ENCODE data around the gene FNDC3B.

The FNDC3B gene

DNA sequence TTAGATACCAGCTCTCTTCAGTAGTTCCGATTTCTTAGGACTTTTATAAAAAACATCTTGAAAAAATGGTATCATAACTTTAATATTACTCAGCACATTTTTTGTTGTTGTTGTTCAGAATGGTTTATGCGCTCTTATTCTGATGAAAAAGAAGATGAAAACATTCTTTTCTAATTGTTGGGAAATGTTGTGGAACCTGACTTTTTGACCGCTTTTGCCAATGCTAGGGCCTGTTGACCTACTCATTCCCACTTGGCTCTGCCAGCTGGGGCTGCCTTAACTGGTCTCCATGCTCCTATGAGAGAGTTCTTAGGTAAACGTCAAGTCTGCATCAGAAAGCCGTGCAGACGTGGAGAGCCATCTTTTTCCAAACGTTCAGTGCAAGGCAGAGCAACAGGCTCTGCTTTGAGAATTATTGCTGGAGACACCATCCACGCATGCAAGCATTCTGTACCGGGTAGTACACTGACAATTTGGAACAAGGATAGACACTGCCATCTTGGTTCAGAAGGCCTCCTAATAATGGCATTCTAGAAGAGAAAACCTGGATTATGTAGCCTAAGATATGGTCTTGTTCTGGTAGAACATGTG, 232.1 kb downstream of the FNDC3B start:
- Mint-ChIP-seq H3K4me3 (no peak overlapping the region), H3K27ac (no peak overlapping the region), H3K4me1 (ENCODE audit: low read depth) (no peaks in the 10 kb centered on the region), H3K9me3 (no peaks in the 10 kb centered on the region), H3K27me3 (no peaks in the 10 kb centered on the region), H3K36me3 (ENCODE audit: low read depth) (peaks cover 11% of the 10 kb centered on the region)
- no peak for DNase-seq

DNA sequence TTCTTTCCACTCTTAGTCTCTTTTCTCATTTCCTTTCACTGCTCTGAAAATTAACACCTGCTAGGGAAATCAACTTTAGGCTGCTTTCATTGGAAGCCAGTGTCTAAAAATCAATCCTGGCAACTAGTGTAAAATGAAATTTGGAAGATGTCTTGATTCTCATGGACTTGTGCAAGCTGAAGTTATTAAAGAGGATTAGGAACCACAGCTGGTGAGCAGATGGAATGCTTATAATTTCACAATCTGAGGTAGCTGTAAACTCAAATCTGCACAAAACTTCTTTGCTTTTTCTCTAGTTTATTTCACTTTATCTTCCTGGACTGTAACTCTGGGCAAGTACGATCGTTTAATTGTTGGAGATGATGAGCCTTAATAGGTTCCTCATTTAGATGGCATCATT, 233.3 kb downstream of the FNDC3B start:
- no peak for DNase-seq
- Mint-ChIP-seq H3K27me3 (no peaks in the 10 kb centered on the region), H3K4me3 (no peak overlapping the region), H3K9me3 (no peaks in the 10 kb centered on the region), H3K36me3 (ENCODE audit: low read depth) (peaks cover 8% of the 10 kb centered on the region), H3K4me1 (ENCODE audit: low read depth) (no peaks in the 10 kb centered on the region), H3K27ac (no peak overlapping the region)

DNA sequence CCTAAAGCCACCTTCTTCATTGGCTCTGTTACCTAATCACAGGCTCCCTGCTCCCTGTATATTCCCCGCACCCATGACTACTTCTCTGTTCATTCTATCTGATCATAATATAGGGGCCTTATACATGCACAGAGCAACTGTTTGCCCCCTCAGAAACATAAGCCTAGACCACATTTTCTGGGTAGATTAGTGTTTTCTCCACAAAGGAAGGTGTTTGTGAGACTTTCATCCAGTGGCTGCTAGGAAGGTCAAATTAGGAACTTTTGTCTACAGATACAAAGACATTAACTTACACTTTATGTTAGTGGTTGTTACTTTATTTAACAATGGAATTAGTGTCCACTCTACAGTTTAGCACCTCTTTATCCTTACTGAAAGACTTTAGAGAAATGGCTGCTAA, 234.0 kb downstream of the FNDC3B start:
- no peaks in the 10 kb centered on the region for H3K27me3 Mint-ChIP-seq
- H3K9me3 Mint-ChIP-seq, result no peaks in the 10 kb centered on the region
- no peak overlapping the region for H3K27ac Mint-ChIP-seq
- H3K4me3 Mint-ChIP-seq, result no peak overlapping the region
- H3K36me3 Mint-ChIP-seq (ENCODE audit: low read depth), result peaks cover 8% of the 10 kb centered on the region
- no peak for DNase-seq
- H3K4me1 Mint-ChIP-seq (ENCODE audit: low read depth), result no peaks in the 10 kb centered on the region

DNA sequence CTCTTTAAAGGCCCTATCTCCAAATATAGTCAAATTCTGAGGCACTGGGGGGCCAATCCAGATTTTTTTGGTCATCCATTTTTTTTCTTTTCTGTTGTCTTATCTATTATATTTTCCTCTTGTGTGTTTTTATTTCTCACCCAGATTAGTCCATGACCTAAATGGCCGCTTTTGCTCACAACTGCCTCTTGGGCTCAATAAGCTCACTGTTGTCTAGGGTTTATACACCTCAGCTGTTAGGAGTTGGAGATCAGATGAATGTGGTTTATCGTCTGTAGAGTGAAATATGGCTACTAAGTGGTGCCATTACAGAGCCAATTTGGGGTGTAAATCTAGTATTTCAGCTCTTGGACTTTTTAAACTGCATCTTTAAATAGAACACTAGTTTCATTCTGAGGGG, 235.5 kb downstream of the FNDC3B start:
- no peak overlapping the region for H3K27ac Mint-ChIP-seq
- no peaks in the 10 kb centered on the region for H3K9me3 Mint-ChIP-seq

DNA sequence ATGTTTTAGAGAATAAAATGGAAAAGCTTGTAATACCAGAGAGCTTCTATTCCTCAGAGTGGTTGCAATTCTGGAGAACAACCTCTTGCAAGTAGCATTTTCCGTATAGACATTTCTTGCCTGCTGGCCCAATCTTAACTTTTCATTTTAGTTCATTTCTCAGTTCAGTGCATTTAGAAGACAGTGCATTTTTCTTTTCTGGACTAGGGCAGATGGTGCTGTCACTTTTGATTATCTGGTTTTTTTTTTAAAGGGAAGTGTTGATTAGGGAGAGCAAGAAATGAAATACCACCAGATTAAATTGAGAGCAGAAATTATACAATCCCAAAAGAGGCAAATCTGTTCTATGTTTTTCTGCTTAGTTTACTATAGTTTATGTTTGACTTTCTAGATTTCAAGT, 236.2 kb downstream of the FNDC3B start:
- peak overlapping the region; percentile 23 for H3K27ac Mint-ChIP-seq
- H3K36me3 Mint-ChIP-seq (ENCODE audit: low read depth), result peaks cover 7% of the 10 kb centered on the region

More for the DNA sequence above, 235.5 kb downstream of the FNDC3B start:
- Mint-ChIP-seq H3K27me3 (no peaks in the 10 kb centered on the region), H3K4me3 (no peak overlapping the region), H3K4me1 (ENCODE audit: low read depth) (no peaks in the 10 kb centered on the region), H3K36me3 (ENCODE audit: low read depth) (peaks cover 12% of the 10 kb centered on the region)
- no peak for DNase-seq

DNA sequence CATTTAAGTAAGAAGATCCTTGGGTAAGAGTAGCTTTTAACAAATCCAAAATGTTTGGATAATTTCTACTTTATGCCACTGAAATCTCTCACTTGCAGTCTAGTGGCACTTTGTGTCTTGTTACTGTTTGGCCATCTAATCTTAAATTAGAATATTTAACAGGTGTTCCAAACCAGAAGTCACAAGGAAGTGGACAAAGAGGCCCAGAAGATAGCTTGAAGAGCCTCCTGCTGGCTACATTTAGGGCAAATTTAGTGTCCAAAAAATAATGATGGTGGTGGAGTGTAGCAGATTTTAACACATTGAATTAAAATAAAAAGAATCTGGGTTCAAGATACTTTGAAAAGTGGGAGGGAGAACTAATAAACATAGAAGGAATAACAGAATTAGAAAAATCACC, 236.7 kb downstream of the FNDC3B start:
- Mint-ChIP-seq H3K36me3 (ENCODE audit: low read depth) (peaks cover 7% of the 10 kb centered on the region), H3K27ac (no peak overlapping the region), H3K4me1 (ENCODE audit: low read depth) (no peaks in the 10 kb centered on the region), H3K9me3 (no peaks in the 10 kb centered on the region), H3K4me3 (no peak overlapping the region), H3K27me3 (no peaks in the 10 kb centered on the region)
- DNase-seq, result no peak

More for the DNA sequence above, 236.2 kb downstream of the FNDC3B start:
- Mint-ChIP-seq H3K4me3 (no peak overlapping the region), H3K4me1 (ENCODE audit: low read depth) (no peaks in the 10 kb centered on the region), H3K9me3 (no peaks in the 10 kb centered on the region), H3K27me3 (no peaks in the 10 kb centered on the region)
- no peak for DNase-seq

DNA sequence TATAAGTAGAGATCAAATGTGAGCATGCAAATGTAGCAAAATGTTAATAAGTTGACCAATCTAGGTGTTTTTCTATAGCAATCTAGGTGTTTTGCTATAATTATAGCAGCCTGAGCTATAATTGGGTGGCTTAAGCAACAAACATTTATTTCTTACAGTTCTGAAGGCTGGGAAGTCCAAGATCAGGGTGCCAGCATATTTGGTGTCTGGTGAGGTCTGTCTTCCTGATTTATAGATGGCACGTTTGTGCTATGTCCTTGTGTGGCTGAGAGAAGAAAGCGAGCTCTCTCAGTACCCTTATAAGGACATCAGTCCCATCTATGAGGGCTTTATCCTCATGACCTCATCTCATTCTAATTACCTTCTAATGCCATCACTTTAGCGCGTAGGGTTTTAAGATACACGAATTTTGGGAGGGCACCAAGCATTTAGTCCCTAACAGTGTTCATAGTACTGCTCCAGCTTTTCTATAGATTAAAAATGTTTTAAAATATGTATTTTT, 237.8 kb downstream of the FNDC3B start:
- Mint-ChIP-seq H3K27ac (no peak overlapping the region), H3K36me3 (ENCODE audit: low read depth) (peaks cover 10% of the 10 kb centered on the region), H3K27me3 (no peaks in the 10 kb centered on the region), H3K4me1 (ENCODE audit: low read depth) (no peaks in the 10 kb centered on the region), H3K9me3 (no peaks in the 10 kb centered on the region), H3K4me3 (no peak overlapping the region)
- DNase-seq, result no peak

DNA sequence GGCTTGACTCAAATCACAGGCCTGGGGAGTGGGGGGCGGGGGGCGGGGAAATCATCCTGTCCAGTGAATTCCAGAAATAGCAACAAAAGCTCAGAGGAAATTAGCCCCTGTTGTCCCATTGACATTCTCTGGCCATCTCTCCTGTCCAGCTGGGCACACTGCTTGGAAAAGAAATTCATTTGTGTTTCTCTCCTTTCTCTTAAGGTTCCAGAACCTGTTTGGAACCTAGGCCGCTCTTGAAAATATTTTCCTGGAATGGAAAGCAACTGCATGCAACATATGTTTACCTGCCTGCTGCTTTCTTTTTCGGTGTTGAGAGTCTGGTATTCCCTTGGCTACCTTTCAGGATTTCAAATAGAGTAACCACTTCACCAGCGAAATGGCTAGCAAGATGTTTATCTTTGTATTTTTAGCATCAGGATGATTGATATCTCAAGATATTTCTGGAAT, 239.8 kb downstream of the FNDC3B start:
- Mint-ChIP-seq H3K4me3 (no peak overlapping the region), H3K27ac (no peak overlapping the region), H3K36me3 (ENCODE audit: low read depth) (peaks cover 16% of the 10 kb centered on the region)

DNA sequence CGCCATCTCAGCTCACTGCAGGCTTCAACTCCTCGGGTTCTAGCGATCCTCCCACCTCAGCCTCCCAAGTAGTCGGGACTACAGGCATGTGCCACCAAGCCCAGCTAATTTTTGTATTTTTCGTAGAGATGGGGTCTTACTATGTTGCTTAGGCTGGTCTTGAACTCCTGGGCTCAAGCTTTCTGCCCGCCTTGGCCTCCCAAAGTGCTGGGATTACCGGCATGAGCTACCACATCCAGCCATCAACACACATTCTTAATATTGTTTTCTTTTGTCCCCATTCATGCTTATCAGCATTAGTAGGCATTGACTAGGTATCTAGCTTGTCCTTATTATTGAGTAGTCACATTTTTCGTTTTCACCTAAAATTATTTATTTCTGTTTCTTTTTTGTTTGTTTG, 240.6 kb downstream of the FNDC3B start:
- H3K9me3 Mint-ChIP-seq, result no peaks in the 10 kb centered on the region
- no peaks in the 10 kb centered on the region for H3K4me1 Mint-ChIP-seq (ENCODE audit: low read depth)
- no peaks in the 10 kb centered on the region for H3K27me3 Mint-ChIP-seq
- no peak for DNase-seq
- peaks cover 16% of the 10 kb centered on the region for H3K36me3 Mint-ChIP-seq (ENCODE audit: low read depth)
- H3K4me3 Mint-ChIP-seq, result no peak overlapping the region
- H3K27ac Mint-ChIP-seq, result no peak overlapping the region

More for the DNA sequence above, 239.8 kb downstream of the FNDC3B start:
- Mint-ChIP-seq H3K4me1 (ENCODE audit: low read depth) (no peaks in the 10 kb centered on the region), H3K27me3 (no peaks in the 10 kb centered on the region), H3K9me3 (no peaks in the 10 kb centered on the region)
- no peak for DNase-seq

DNA sequence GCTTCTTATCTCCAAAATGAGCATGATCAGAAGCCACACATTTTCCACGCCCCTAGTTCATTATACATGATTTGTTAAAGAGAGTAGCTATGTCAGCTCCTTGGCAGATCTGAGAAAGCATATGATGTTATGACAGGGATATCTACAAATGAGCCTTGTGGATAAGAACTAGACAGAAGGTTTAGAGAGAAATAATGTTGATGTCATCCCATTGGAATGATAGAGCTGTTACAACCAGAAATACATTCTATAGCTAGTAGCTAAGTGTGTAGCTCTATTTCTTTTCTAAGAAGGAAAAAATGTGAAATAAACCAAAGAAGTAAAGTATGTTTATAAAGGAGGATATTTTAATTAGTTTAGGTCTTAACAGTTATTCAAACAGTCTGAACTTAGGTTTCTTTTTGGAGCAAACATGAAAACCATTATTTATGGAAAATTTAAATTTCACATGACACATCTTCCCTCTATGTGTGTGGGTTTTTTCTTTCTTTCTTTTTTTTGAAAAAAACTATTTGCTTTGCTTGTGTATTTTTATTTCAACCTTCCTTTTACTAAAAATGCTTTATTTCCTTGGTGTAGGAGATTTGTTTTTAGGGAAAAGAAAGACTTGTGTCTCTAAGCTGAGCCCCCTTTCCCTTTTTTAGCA, 241.2 kb downstream of the FNDC3B start:
- Mint-ChIP-seq H3K4me1 (ENCODE audit: low read depth) (peaks cover 1% of the 10 kb centered on the region), H3K27ac (no peak overlapping the region), H3K36me3 (ENCODE audit: low read depth) (peaks cover 21% of the 10 kb centered on the region), H3K4me3 (no peak overlapping the region), H3K9me3 (no peaks in the 10 kb centered on the region), H3K27me3 (no peaks in the 10 kb centered on the region)
- no peak for DNase-seq

DNA sequence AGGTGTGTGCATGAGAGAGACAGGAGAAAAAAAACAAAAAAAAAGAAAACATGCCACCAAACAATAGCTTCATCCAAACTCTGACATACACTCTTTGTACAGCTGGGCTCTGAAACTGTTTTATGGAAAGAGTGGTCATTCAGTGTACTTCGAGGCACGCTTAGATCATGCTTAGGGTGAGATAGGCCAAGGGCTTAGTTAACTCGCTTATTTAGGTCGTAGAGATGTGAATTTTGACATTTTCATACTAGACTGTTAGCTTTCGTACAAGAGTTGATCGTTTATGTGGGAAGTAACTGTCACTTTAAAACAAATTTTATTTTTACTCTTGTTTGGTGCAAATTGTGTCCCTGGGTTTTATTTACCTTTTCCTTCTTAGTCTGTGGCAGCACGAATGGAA, 242.5 kb downstream of the FNDC3B start:
- Mint-ChIP-seq H3K36me3 (ENCODE audit: low read depth) (peaks cover 30% of the 10 kb centered on the region), H3K27ac (no peak overlapping the region)

DNA sequence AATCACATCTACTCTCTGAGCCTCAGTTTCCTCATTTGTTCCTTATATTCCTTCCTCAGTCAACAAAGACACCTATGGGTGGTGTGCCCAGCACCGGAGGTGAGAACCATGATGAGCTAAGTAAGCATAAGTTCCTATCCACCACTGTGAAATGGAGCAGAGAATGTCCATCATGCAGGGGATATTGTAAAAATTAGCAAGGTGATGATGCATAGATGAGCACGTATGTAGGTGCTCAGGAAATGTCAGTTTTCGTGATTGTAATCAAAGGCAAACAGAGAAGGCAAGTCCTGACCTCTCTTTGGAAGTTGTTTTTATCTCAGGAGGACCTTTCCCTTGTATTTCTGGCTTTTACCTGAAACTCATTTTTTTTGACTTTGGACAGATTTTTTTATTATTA, 243.5 kb downstream of the FNDC3B start:
- Mint-ChIP-seq H3K4me1 (ENCODE audit: low read depth) (peaks cover 8% of the 10 kb centered on the region), H3K27ac (no peak overlapping the region), H3K4me3 (no peak overlapping the region), H3K9me3 (no peaks in the 10 kb centered on the region), H3K36me3 (ENCODE audit: low read depth) (peaks cover 38% of the 10 kb centered on the region), H3K27me3 (no peaks in the 10 kb centered on the region)
- no peak for DNase-seq

More for the DNA sequence above, 242.5 kb downstream of the FNDC3B start:
- H3K4me1 Mint-ChIP-seq (ENCODE audit: low read depth), result peaks cover 1% of the 10 kb centered on the region
- H3K27me3 Mint-ChIP-seq, result no peaks in the 10 kb centered on the region
- no peak for DNase-seq
- H3K9me3 Mint-ChIP-seq, result no peaks in the 10 kb centered on the region
- no peak overlapping the region for H3K4me3 Mint-ChIP-seq

DNA sequence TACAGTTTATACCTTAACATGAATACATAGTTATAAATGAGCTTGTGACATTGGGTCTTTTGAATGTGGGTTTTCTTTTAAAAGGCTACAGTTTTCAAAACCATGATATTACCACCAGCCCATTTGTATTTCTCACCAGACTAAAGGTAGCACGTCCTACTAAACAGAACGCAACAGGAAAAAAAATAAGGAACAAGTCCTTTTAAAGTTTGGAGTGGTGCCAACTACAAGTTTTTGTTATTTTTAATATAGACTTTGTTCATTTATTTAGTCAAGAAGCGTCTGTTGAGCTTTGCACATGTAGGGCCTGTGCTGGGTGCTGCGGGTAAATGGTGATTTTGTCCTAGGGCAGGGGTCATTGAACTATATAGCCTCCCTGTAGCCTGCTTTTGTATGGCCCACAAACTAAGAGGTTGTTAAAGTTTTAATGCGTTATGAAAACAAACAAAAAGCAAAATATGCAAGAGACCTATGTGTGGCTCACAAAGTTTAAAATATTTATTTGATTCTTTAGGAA, 244.5 kb downstream of the FNDC3B start:
- peaks cover 18% of the 10 kb centered on the region for H3K4me1 Mint-ChIP-seq (ENCODE audit: low read depth)
- H3K9me3 Mint-ChIP-seq, result no peaks in the 10 kb centered on the region
- H3K36me3 Mint-ChIP-seq (ENCODE audit: low read depth), result peaks cover 48% of the 10 kb centered on the region
- no peak overlapping the region for H3K27ac Mint-ChIP-seq
- no peak overlapping the region for H3K4me3 Mint-ChIP-seq
- H3K27me3 Mint-ChIP-seq, result no peaks in the 10 kb centered on the region
- no peak for DNase-seq

DNA sequence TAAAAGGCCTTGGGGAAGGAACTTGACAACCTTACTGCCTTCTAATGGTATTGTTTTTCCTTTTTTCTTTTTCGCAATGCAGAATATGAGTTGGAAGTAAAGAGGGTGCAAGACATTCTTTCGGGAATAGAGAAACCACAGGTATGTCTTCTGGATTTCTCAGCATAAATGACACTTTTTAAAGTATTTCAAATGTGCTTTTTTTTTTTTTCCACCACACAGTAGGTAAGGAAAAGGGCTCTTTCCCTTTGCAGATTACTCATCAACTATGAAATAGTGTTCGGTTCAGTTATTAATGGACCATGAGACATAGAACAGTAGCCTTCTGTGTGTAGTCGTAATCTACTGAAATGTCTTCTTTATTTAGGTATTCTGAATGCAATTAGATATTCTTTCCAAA, 246.5 kb downstream of the FNDC3B start:
- H3K36me3 Mint-ChIP-seq (ENCODE audit: low read depth), result peaks cover 54% of the 10 kb centered on the region
- H3K9me3 Mint-ChIP-seq, result no peaks in the 10 kb centered on the region
- H3K27me3 Mint-ChIP-seq, result no peaks in the 10 kb centered on the region
- H3K27ac Mint-ChIP-seq, result no peak overlapping the region
- DNase-seq, result no peak
- H3K4me3 Mint-ChIP-seq, result no peak overlapping the region
- H3K4me1 Mint-ChIP-seq (ENCODE audit: low read depth), result peaks cover 18% of the 10 kb centered on the region

DNA sequence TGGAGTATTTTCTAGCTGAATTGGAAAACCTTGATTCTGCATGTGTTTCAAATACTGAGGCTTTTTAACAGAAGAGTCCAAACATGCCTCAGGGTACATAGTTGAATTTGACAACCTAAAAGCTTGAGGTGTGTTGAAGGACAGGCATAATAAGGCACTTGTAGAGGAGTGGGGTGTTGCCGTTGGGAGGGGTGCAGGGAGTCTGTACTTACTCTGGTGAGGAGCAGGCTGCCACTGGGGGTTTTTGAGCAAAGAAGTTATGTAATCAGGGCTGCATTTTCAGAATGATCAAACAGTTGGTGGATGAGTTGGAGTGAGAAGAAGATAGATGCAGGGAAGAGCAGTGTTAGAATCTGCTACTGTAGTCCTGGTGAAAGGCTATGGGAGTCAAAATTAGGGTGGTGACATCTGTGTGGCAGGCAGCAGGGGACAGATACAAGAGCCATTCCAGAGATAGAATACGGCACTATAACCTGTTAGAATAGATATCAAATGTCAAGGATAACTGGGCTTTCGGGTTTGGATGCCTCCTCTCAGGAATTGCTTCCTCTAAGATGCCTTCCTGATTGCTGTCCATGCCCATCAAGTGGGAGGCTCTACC, 247.3 kb downstream of the FNDC3B start:
- Mint-ChIP-seq H3K36me3 (ENCODE audit: low read depth) (peaks cover 54% of the 10 kb centered on the region), H3K4me3 (no peak overlapping the region), H3K27me3 (no peaks in the 10 kb centered on the region), H3K9me3 (no peaks in the 10 kb centered on the region), H3K4me1 (ENCODE audit: low read depth) (peaks cover 18% of the 10 kb centered on the region), H3K27ac (no peak overlapping the region)
- DNase-seq, result no peak
